ENCODE measurements around the gene HOXA3. TPM values are rescaled to one million over a fixed set of nuclear protein-coding genes. Genes with fewer than 3 reads are reported as not detected.

HOXA3 gene
- total RNA-seq, 2 experiments from 2014 or later = not detected

GRCh38 chr7:27164045-27164366, 11.6 kb upstream of the HOXA3 start:
- ATAC-seq (no peak), DNase-seq (no peak)
- no peak for TF ChIP-seq CTCF (IDR thresholded peaks at IDR 0.05)
- ChIA-PET POLR2A (no interaction called here), CTCF (interaction anchor here (4.0 to 4.5 kb wide), 2 partner anchors 11 to 13 kb away, joined by 61 to 63 read pairs; partner anchors contain the start of genes HOXA10 and HOXA3)
- H3K27ac Mint-ChIP-seq = no peak overlapping the region
- H3K4me1 Mint-ChIP-seq (ENCODE audit: low read depth) = peaks cover 31% of the 10 kb centered on the region
- peaks cover 80% of the 10 kb centered on the region for H3K27me3 Mint-ChIP-seq
- no peaks in the 10 kb centered on the region for H3K36me3 Mint-ChIP-seq (ENCODE audit: low read depth)
- H3K9me3 Mint-ChIP-seq = no peaks in the 10 kb centered on the region
- no peak overlapping the region for H3K4me3 Mint-ChIP-seq
- intact Hi-C loops (cut with micrococcal nuclease) = no loop called here

GRCh38 chr7:27163288-27164044, 11.1 kb upstream of the HOXA3 start:
- no peak for TF ChIP-seq CTCF (IDR thresholded peaks at IDR 0.05)
- no peak for ATAC-seq
- H3K27ac Mint-ChIP-seq = no peak overlapping the region
- CTCF ChIA-PET = interaction anchor here (0.6 to 4.5 kb wide), 4 partner anchors 12 to 1691 kb away, joined by 3 to 63 read pairs (median 34); partner anchors contain the start of genes HOXA10 and HOXA3
- no peak for DNase-seq
- no peaks in the 10 kb centered on the region for H3K9me3 Mint-ChIP-seq
- H3K4me3 Mint-ChIP-seq = no peak overlapping the region
- H3K4me1 Mint-ChIP-seq (ENCODE audit: low read depth) = peaks cover 30% of the 10 kb centered on the region
- H3K27me3 Mint-ChIP-seq = peaks cover 80% of the 10 kb centered on the region
- intact Hi-C loops (cut with micrococcal nuclease) = no loop called here
- POLR2A ChIA-PET = interaction anchor here (0.6 kb wide), 1 partner anchor 37 kb away, joined by 3 read pairs; no protein-coding TSS in a partner anchor
- no peaks in the 10 kb centered on the region for H3K36me3 Mint-ChIP-seq (ENCODE audit: low read depth)

- Mint-ChIP-seq H3K4me1 (ENCODE audit: low read depth) (peaks cover 29% of the 10 kb centered on the region), H3K4me3 (no peak overlapping the region), H3K9me3 (no peaks in the 10 kb centered on the region), H3K27me3 (peaks cover 80% of the 10 kb centered on the region), H3K36me3 (ENCODE audit: low read depth) (no peaks in the 10 kb centered on the region), H3K27ac (no peak overlapping the region)
- ChIA-PET POLR2A (interaction anchor here (0.6 to 0.8 kb wide), 2 partner anchors 15 to 36 kb away, joined by 3 read pairs; no protein-coding TSS in a partner anchor), CTCF (interaction anchor here (0.6 to 4.5 kb wide), 9 partner anchors 12 to 1692 kb away, joined by 3 to 63 read pairs (median 6); partner anchors contain the start of genes HOXA10 and HOXA3)
- TF ChIP-seq CTCF (IDR thresholded peaks at IDR 0.05) = no peak
- no peak for DNase-seq
- intact Hi-C loops (cut with micrococcal nuclease) = no loop called here
- ATAC-seq = no peak
These were observed 10.3 kb upstream of the HOXA3 start for GRCh38 chr7:27162561-27163287.

GRCh38 chr7:27161721-27162560, 9.6 kb upstream of the HOXA3 start:
- intact Hi-C loops (cut with micrococcal nuclease) = loop anchor here (2.0 kb wide), 2 partner anchors 307 to 479 kb away; no protein-coding TSS in a partner anchor
- ChIA-PET POLR2A (interaction anchor here (0.8 kb wide), 1 partner anchor 16 kb away, joined by 3 read pairs; no protein-coding TSS in a partner anchor), CTCF (interaction anchor here (0.6 to 4.5 kb wide), 14 partner anchors 11 to 792 kb away, joined by 3 to 63 read pairs (median 6); partner anchors contain the start of genes HOXA10 and HOXA3)
- Mint-ChIP-seq H3K9me3 (no peaks in the 10 kb centered on the region), H3K4me1 (ENCODE audit: low read depth) (peaks cover 25% of the 10 kb centered on the region), H3K27me3 (peaks cover 80% of the 10 kb centered on the region), H3K27ac (no peak overlapping the region), H3K4me3 (no peak overlapping the region), H3K36me3 (ENCODE audit: low read depth) (no peaks in the 10 kb centered on the region)
- DNase-seq (no peak), ATAC-seq (no peak)
- TF ChIP-seq CTCF (IDR thresholded peaks at IDR 0.05) = no peak
